Loucy (cell line): ENCODE results near the gene CCL11.

ENCODE experiments used
- CTCF ChIP-seq: fragments of 200-600 bp; sonication (generic); conservative IDR thresholded peaks from 2 replicates; pipeline ENCODE4 v1.5.1; 2014; ENCODE audit warnings: mild to moderate bottlenecking, antibody characterized with exemption, low read length
- EZH2phosphoT487 ChIP-seq: fragments of 200-600 bp; IDR thresholded peaks from 2 replicates; pipeline ENCODE4 v1.6.1; 2018; ENCODE audit warnings: antibody characterized with exemption, mild to moderate bottlenecking, moderate library complexity, borderline replicate concordance

GRCh38 chr17:34299027-34299426 is 13.5 kb downstream of the CCL11 start:
- TF ChIP-seq CTCF (no peak), EZH2phosphoT487 (no peak)
